Activated T-helper 2 cell treated with anti-CD3 and anti-CD28 coated beads, Interferon-gamma antibody, Interleukin-2, Interleukin-4, amounts not matched to agents 10 μg/mL and 5 μg/mL and 100 μg/mL, durations not matched to agents 14 hours and 24 hours and 36 hours (primary cell): ENCODE data around the gene XXYLT1. TPM values are rescaled to one million over a fixed set of nuclear protein-coding genes. Genes with fewer than 3 reads are reported as not detected.

Experiments
- DNase-seq: peaks from one replicate; pipeline ENCODE4 v3.0.0; 2021; ENCODE audit warnings: low spot score
- H3K27ac Mint-ChIP-seq: one replicate; pipeline ENCODE4 v1.8.0; 2021; ENCODE audit warnings: mixed read lengths
- H3K27me3 Mint-ChIP-seq: one replicate; pipeline ENCODE4 v1.8.0; 2021; ENCODE audit warnings: low read depth, mixed read lengths
- H3K36me3 Mint-ChIP-seq: one replicate; pipeline ENCODE4 v1.8.0; 2021; ENCODE audit warnings: low read depth, mixed read lengths
- H3K4me1 Mint-ChIP-seq: one replicate; pipeline ENCODE4 v1.8.0; 2021; ENCODE audit warnings: low read depth, mixed read lengths
- H3K4me3 Mint-ChIP-seq: one replicate; pipeline ENCODE4 v1.8.0; 2021; ENCODE audit warnings: low read depth, mild to moderate bottlenecking, moderate library complexity, mixed read lengths
- H3K9me3 Mint-ChIP-seq: one replicate; pipeline ENCODE4 v1.8.0; 2021; ENCODE audit warnings: mixed read lengths
- intact Hi-C: fragments of 100-400 bp; cut with micrococcal nuclease; formaldehyde crosslinking; loops from one replicate; pipeline ENCODE4 v1.15.1; 2023
- total RNA-seq: library from RNA; stranded (reverse); gene quantifications from 2 replicates; pipeline ENCODE4 v1.2.3, GENCODE V29; 2022

Gene XXYLT1
- total RNA-seq, 1 donor from 2014 or later = 15.8 TPM

GRCh38 chr3:195065864-195066185 lies 205.1 kb downstream of the XXYLT1 start:
- no peak for DNase-seq
- no peaks in the 10 kb centered on the region for H3K27me3 Mint-ChIP-seq
- no peak overlapping the region for H3K4me3 Mint-ChIP-seq
- no peak overlapping the region for H3K27ac Mint-ChIP-seq
- H3K4me1 Mint-ChIP-seq = no peaks in the 10 kb centered on the region
- H3K9me3 Mint-ChIP-seq = no peaks in the 10 kb centered on the region
- H3K36me3 Mint-ChIP-seq = no peaks in the 10 kb centered on the region
- intact Hi-C loops = no loop called here

- intact Hi-C loops = no loop called here
- Mint-ChIP-seq H3K27me3 (no peaks in the 10 kb centered on the region), H3K4me3 (no peak overlapping the region), H3K4me1 (no peaks in the 10 kb centered on the region), H3K36me3 (no peaks in the 10 kb centered on the region), H3K27ac (no peak overlapping the region), H3K9me3 (no peaks in the 10 kb centered on the region)
- DNase-seq = no peak
These were observed 205.7 kb downstream of the XXYLT1 start for GRCh38 chr3:195065142-195065863.

GRCh38 chr3:195064300-195064931 lies 206.5 kb downstream of the XXYLT1 start:
- Mint-ChIP-seq H3K27ac (no peak overlapping the region), H3K27me3 (no peaks in the 10 kb centered on the region), H3K4me3 (no peak overlapping the region), H3K36me3 (no peaks in the 10 kb centered on the region), H3K4me1 (no peaks in the 10 kb centered on the region), H3K9me3 (no peaks in the 10 kb centered on the region)
- DNase-seq = no peak
- intact Hi-C loops = no loop called here

- H3K27ac Mint-ChIP-seq = no peak overlapping the region
- no peak overlapping the region for H3K4me3 Mint-ChIP-seq
- no peaks in the 10 kb centered on the region for H3K36me3 Mint-ChIP-seq
- H3K9me3 Mint-ChIP-seq = no peaks in the 10 kb centered on the region
- intact Hi-C loops = no loop called here
- H3K4me1 Mint-ChIP-seq = no peaks in the 10 kb centered on the region
- DNase-seq = no peak
- no peaks in the 10 kb centered on the region for H3K27me3 Mint-ChIP-seq
These were observed 207.3 kb downstream of the XXYLT1 start for GRCh38 chr3:195063581-195064193.

GRCh38 chr3:195062866-195063540 lies 208.0 kb downstream of the XXYLT1 start:
- Mint-ChIP-seq H3K36me3 (no peaks in the 10 kb centered on the region), H3K4me1 (no peaks in the 10 kb centered on the region), H3K27me3 (no peaks in the 10 kb centered on the region), H3K27ac (no peak overlapping the region), H3K9me3 (no peaks in the 10 kb centered on the region), H3K4me3 (no peak overlapping the region)
- intact Hi-C loops = no loop called here
- no peak for DNase-seq

- Mint-ChIP-seq H3K4me3 (no peak overlapping the region), H3K27ac (no peak overlapping the region), H3K4me1 (no peaks in the 10 kb centered on the region), H3K27me3 (no peaks in the 10 kb centered on the region), H3K9me3 (no peaks in the 10 kb centered on the region), H3K36me3 (no peaks in the 10 kb centered on the region)
- no peak for DNase-seq
- intact Hi-C loops = no loop called here
These were observed 209.0 kb downstream of the XXYLT1 start for GRCh38 chr3:195061756-195062655.

GRCh38 chr3:195060531-195061291 lies 210.2 kb downstream of the XXYLT1 start:
- no peak for DNase-seq
- Mint-ChIP-seq H3K27me3 (no peaks in the 10 kb centered on the region), H3K4me1 (no peaks in the 10 kb centered on the region), H3K9me3 (no peaks in the 10 kb centered on the region), H3K27ac (no peak overlapping the region), H3K4me3 (no peak overlapping the region), H3K36me3 (no peaks in the 10 kb centered on the region)
- intact Hi-C loops = no loop called here

- Mint-ChIP-seq H3K4me3 (no peak overlapping the region), H3K36me3 (no peaks in the 10 kb centered on the region), H3K4me1 (no peaks in the 10 kb centered on the region), H3K27me3 (no peaks in the 10 kb centered on the region), H3K9me3 (no peaks in the 10 kb centered on the region), H3K27ac (no peak overlapping the region)
- intact Hi-C loops = no loop called here
- no peak for DNase-seq
These were observed 210.8 kb downstream of the XXYLT1 start for GRCh38 chr3:195060217-195060481.

- intact Hi-C loops = no loop called here
- no peak overlapping the region for H3K27ac Mint-ChIP-seq
- H3K36me3 Mint-ChIP-seq = no peaks in the 10 kb centered on the region
- H3K27me3 Mint-ChIP-seq = no peaks in the 10 kb centered on the region
- DNase-seq = no peak
- no peaks in the 10 kb centered on the region for H3K9me3 Mint-ChIP-seq
- no peaks in the 10 kb centered on the region for H3K4me1 Mint-ChIP-seq
- no peak overlapping the region for H3K4me3 Mint-ChIP-seq
These were observed 211.3 kb downstream of the XXYLT1 start for GRCh38 chr3:195059471-195060216.

GRCh38 chr3:195059006-195059350 lies 212.0 kb downstream of the XXYLT1 start:
- Mint-ChIP-seq H3K36me3 (no peaks in the 10 kb centered on the region), H3K4me3 (no peak overlapping the region), H3K27ac (no peak overlapping the region), H3K9me3 (no peaks in the 10 kb centered on the region), H3K27me3 (no peaks in the 10 kb centered on the region), H3K4me1 (no peaks in the 10 kb centered on the region)
- intact Hi-C loops = no loop called here
- no peak for DNase-seq

GRCh38 chr3:195058336-195059005 lies 212.5 kb downstream of the XXYLT1 start:
- Mint-ChIP-seq H3K27me3 (no peaks in the 10 kb centered on the region), H3K9me3 (no peaks in the 10 kb centered on the region), H3K27ac (no peak overlapping the region), H3K36me3 (no peaks in the 10 kb centered on the region), H3K4me3 (no peak overlapping the region), H3K4me1 (no peaks in the 10 kb centered on the region)
- DNase-seq = no peak
- intact Hi-C loops = no loop called here
